GM19468 (cell line): ENCODE results near the gene EFEMP1.

Experiments
- ATAC-seq: cut with Tn5 transposase; IDR thresholded peaks from one replicate; pipeline ENCODE4 v1.9.1; 2021; ENCODE audit warnings: mild to moderate bottlenecking, moderate library complexity, moderate number of reproducible peaks; ENCODE audit not compliant: unreplicated experiment; ENCODE audit errors: extremely low read depth

Gene EFEMP1

DNA sequence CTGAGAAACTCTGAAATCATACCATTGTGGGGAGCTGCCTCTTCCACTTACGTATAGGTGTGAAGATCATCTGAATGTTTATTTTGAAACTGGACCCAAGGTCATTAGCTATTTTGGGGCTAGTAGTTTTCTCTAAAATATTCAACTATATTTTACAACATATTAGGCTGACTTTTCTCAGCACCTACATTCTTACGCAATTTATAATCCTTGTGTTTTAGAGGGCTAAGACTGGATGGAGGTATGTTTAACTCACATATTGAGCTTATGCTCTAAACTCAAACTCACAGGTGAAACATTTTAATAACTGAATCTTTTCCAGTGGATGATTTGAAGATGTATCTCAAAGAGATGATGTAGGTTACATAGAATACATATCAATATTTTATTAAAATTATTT is 49.2 kb downstream of the EFEMP1 start:
- ATAC-seq: no peak

GRCh38 chr2:55871637-55872036 is 51.9 kb downstream of the EFEMP1 start:
- ATAC-seq: no peak

DNA sequence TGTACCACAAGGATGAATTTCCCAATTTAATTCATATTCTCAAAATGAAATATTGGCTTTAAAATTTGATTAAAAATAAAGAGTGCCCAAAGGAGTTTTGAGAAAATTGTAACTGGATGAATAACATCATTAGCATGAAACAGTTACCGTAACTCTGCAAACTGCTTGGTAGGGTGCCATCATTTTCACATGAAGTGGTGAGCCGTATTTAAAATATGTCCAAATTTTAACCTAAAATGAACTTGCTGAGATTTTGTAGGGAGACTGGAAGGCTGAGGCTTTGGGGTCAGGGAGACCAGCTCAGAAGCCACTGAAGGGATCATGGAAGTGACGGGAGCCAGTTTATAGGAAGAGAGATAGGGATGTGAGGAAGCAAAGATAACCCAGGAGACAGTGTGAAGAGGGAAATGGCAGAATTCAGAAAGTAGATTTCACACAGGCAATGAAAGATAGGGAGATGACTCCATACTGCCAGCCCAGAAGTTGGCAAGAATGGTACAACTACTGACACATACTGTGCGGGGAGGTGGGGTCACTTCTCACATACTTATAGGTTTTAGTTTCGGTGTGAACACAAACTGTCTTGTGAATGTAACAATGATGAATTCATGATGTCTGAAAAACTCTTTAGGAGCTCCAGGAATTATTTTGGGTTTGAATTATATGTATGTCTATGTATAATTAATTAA is 53.8 kb downstream of the EFEMP1 start:
- no peak for ATAC-seq

DNA sequence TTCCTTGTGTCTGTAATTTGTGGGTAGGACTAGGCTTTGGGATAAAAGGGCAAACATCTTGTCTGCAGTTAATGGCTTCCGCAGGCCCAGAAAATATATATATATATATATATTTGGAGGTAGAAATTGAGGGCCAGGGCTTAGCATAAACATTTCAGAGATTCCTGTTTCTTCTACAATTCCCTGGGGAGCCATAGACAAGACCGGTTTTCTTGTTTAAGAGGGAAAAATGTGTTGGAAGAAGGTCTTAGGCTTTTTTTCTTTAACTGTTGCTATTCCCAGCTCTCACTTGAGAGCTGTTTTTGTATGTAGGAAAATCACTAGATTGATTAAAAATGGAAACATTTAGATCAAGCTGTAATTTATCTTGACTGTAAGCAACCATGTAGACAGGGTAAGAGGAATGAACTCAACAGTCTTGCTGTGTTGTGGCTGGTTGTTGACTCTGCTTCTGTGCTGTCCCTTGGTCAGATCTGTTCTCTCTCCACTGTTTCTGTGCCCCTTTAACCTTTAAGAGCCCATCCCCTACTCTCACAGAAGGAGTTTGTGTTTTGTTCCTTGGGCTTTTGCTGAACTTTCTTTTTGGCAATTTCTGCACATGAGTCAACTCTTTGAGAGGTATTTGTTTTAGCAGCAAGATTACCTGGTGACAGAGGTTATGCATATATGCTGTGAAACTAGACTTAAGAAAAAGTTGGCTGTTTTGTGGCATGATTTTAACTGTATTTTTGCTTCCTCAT is 58.3 kb downstream of the EFEMP1 start:
- ATAC-seq: no peak

GRCh38 chr2:55864351-55865084 is 59.1 kb downstream of the EFEMP1 start:
- ATAC-seq: no peak

DNA sequence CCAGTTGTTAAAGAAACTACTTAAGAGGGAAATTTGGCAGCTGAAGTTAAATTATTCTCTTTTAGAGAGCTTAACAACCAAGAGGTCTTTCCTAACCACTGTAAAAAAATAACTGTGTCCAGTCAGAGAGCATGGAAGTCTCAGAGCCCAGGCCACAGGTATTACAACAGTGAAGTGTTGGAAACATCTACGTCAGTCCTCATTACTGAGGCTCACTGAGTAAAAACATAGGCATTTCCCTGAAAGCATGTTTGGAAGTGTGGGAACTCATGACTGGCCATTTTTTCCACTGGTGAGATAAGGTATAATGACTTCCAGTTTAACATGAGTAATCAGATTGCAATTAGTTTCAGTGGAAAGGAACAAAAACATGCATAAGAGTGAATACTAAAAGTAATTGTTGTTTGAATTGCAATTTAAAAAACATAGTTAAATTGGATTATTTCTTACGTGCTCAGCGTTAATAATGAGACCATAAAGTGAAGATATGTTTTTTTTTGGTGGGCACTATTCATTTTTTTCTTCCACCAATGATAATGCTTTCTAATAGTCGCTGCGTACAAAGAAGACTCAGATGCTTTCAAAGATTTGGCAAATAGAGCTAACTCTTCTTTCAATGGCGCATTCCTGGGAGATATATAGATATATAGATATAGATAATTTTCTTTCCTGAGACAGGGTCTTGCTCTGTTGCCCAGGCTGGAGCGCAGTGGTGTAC is 60.8 kb downstream of the EFEMP1 start:
- ATAC-seq: no peak

GRCh38 chr2:55862246-55862645 is 61.3 kb downstream of the EFEMP1 start:
- ATAC-seq: no peak

DNA sequence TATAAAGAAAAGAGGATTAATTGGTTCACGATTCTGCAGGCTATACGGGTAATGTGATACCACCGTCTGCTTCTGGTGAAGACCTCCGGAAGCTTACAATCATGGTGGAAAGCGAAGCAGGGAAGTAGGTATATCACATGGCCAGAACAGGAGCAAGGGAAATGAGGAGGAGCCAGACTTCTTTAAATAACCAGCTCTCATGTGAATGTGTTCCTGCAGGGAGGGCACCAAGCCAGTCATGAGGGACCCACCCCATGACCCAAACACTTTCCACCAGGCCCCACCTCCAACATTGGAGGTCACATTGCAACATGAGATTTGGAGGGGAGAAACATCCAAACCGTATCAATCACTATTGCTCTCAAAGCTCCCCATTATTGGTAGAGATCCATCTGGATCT is 61.8 kb downstream of the EFEMP1 start:
- no peak for ATAC-seq

DNA sequence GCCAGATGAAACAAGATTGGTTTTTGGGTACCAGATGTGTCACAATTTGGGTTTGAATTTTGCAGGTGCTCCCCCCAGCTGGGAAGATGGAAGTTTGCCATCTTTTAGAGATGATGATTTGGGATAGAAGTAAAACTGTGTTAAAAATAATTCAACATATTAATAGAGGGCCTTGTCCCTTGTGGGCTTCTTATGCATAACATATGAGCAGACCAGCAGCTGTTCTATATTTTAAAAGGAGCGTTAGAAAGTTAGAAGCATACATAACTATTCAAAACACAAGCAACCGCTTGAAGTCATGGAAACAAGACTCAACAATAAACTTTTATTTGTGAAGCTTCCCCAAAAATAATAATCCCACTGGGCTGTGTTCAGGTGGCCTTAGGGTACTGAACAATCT is 62.8 kb downstream of the EFEMP1 start:
- no peak for ATAC-seq

DNA sequence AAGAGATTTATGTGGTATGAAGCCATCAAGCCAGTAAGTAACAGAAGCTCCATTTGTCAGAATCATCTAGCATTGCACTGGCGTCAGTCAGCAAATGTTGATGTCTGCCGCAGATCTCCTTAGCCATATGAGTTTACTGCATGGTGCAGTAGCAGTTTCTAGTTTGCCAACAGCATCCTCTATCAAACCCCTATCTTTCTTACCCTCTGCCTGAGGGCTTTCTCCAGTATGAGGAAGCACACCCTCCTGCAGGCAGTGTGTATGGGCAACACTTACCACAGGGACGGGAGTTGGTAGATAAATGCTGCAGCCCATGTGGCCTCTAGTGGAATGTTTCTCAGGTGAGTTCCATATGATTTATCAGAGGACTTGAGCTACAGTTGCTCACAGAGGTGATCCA is 63.7 kb downstream of the EFEMP1 start:
- ATAC-seq: no peak

DNA sequence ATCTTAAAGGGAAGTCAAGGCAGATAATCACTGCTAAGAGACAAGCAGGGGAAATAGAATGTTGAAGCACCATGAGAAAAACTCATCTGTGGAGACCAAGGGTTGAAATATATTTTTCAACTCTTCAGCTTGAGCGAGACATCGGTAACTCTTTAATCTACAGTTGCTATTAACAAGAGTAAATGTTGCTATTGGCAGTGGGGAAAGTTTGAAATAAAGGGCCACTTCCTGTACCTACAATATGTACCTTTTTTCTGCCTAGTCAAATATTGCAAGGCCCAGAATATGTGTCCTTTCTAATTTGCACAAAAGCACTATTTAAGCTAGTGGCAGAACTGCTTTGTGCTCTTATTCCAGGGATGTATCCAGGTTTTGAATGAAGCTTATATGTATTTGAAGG is 65.8 kb downstream of the EFEMP1 start:
- no peak for ATAC-seq

DNA sequence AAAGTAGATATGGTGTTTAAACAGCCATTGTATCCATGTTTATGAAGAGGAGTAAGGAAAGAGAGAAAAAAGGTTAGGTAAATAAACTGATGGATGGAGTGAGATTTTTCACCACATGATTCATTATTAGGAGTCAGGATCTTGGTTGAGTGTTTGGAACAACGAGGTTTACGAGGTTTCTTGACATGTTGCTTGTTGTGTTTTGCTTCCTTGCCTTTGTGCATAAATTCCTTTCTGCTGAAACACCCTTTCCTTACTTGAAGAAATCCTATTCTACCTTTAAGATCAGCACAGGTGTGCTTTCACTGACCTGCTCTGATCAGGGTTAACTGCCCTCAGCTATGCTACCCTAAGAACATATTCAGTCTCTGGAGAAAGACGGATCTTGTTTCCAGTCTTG is 66.6 kb downstream of the EFEMP1 start:
- ATAC-seq: no peak

DNA sequence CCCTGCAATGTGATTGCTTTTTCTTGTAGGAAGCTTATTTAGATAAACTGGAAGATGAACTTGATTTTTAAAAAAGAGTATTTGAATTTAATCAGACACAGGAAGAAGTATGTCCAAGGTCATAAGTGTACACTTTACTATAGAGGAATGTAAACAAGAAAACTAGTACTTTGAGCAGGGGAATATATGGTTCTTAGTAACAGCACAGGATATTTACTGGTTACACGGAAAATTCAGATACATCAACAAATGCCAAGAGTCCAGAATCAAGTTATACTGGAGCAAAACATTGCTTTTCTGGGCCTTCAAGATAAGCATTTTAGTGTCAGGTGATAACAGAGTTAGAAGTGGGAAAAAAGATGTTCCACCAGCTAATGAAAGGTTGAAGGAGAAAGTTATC is 75.5 kb downstream of the EFEMP1 start:
- ATAC-seq: no peak

GRCh38 chr2:55846426-55846825 is 77.2 kb downstream of the EFEMP1 start:
- ATAC-seq: no peak

DNA sequence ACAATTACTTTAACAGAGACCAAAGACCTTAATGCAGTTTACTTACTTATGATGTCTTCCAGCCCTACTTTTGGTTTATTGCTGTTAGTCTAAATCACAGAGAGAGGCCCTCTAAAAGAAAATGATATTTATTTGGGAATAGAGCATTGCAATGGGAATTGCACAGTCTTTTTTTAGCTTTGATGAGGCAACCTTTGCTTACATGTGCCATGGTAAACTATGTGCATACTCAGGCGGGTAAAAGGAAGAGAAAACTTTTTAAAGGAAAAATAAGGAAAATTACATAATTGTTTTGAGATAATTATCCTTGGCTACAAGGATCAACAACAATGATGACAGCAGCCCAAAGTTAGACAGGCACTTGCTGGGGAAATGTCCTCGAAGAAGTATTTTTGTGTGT is 78.6 kb downstream of the EFEMP1 start:
- ATAC-seq: no peak

DNA sequence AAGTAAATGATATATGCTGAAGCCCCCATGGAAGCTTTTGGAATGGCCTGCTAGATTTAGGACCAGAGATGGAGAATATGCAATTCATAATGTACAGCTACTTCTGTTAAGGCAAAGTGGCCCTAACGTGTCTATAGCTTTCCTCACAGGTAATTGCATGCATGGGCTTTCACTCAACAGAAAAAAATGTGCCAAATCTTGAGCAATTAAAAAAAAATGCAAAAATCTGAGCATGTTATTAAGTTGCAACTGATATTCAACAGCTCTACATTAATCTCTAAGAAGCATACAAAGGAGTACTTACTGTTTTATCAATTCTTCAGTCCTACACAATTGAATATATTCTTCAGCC is 79.6 kb downstream of the EFEMP1 start:
- ATAC-seq: no peak

- no peak for ATAC-seq
Measured at GRCh38 chr2:55843096-55843993, 80.2 kb downstream of the EFEMP1 start.

- ATAC-seq: no peak
Measured at GRCh38 chr2:55842046-55842445, 81.5 kb downstream of the EFEMP1 start.

DNA sequence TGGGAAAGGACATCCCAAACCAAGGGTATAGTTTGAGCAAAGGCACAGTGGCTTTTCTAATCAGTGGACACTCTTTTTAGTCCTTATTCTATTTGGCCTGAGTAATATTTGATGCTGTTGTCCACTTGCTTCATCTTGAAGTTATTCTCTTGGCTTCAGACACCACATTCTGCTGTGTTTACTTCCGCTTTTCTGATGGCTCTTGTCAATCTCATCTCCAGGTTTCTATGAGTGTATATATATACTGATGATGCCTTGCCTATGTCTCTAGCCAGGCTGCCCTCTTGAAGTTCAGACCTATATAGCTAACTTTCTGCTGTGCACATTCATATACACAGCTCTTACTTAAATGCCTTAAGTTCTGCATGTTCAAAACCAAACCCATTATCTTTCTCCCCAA is 83.1 kb downstream of the EFEMP1 start:
- no peak for ATAC-seq
